Fibroblast of pulmonary artery (primary cell): ENCODE measurements around the gene RIMS1.

ENCODE experiments used
- DNase-seq: peaks from one replicate; pipeline ENCODE4 v3.0.0-alpha.2; 2010; ENCODE audit warnings: low read depth
- H3K4me3 ChIP-seq: replicated peaks from 2 replicates; pipeline ENCODE4 v1.5.1; 2011; ENCODE audit warnings: low read depth, mild to moderate bottlenecking, control low read depth, low read length, moderate library complexity
- CTCF ChIP-seq: IDR thresholded peaks from 2 replicates; pipeline ENCODE4 v1.5.1; 2011; ENCODE audit warnings: mild to moderate bottlenecking, control low read depth, low read length, inconsistent platforms; ENCODE audit errors: missing control alignments

The RIMS1 gene

DNA sequence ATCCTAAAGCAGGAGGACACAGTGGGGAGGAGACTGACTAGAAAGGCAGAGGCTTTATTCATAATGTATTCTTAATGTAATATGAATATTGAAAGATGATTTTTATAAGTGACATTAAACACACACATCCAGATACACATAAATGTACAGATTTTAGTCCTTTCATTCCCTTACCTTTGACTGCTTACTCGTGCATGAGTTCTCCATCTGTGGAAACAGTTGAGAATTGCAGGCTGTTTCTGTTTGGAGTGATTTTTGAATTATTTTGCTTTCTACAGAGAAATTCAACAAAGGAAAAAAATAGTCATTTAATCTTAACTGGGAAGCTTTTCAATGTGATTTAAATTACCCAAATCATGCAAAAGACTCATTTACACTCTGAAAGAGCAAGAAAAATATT is 136.5 kb downstream of the RIMS1 start:
- H3K4me3 ChIP-seq: no peak overlapping the region
- no peak for TF ChIP-seq CTCF
- DNase-seq: no peak

DNA sequence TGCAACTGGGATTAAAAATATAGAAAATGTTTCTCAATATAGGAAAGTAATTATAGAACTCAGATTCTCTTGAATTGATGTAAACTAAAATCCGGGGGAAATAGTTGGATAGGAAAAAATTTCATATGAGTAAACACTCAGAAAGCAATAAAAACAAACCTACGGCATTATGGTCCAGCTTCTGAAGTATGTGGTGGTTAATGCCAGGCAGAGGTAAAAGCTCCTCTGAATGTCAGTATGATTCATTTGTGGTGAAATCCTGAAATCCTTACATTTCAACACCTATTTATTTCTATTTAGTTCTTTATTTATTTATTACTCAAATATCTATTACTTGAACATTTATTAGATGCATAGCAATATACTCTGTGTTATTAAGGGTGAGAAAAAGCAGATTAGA is 145.1 kb downstream of the RIMS1 start:
- TF ChIP-seq CTCF: no peak
- DNase-seq: no peak
- no peak overlapping the region for H3K4me3 ChIP-seq

DNA sequence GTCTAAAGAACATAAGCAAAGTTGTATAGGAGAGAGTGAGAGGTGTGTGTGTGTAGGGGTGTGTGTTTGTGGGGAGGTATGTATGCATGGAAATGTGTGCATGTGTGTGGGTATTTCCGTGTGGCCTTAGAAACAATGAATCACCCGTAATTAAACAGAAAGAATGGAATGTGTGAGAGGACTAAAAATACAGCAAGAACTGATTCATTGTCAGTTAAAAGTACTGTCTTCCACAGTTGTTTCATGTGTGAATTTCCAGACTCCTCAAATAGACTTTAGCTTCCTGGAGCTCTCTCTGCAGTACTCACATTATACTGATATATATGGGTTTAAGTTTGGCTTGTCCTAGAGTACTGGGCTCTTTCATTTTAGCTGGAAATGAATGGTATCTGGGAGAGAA is 145.7 kb downstream of the RIMS1 start:
- DNase-seq: no peak
- TF ChIP-seq CTCF: no peak
- H3K4me3 ChIP-seq: no peak overlapping the region

DNA sequence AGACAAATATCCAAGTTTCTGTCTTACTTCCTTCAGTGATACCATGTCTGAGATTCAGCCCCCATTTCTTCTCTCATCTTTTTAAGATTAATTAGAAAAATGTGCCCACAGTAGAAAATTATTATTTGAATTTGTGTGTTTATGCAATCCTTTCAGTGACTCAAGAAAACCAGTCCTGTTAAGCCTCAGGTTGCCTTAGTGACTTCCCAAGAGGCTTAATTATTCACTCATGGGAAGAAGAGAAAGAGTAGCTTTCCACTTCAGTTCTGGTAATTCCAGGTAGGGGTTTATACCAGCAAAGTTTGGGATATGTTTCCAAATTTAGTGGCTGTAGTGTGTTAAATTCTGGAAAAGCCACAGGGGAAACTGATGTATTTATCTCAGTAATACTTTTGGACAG is 149.1 kb downstream of the RIMS1 start:
- H3K4me3 ChIP-seq: no peak overlapping the region
- no peak for DNase-seq
- TF ChIP-seq CTCF: no peak

- H3K4me3 ChIP-seq: no peak overlapping the region
- TF ChIP-seq CTCF: no peak
- DNase-seq: no peak
Measured at GRCh38 chr6:72035966-72036365, 149.6 kb downstream of the RIMS1 start.

GRCh38 chr6:72037006-72037405 is 150.7 kb downstream of the RIMS1 start:
- H3K4me3 ChIP-seq: no peak overlapping the region
- TF ChIP-seq CTCF: no peak
- no peak for DNase-seq

- H3K4me3 ChIP-seq: no peak overlapping the region
- no peak for DNase-seq
- no peak for TF ChIP-seq CTCF
Measured at GRCh38 chr6:72040111-72040510, 153.8 kb downstream of the RIMS1 start.
